OCI-LY7 (cell line): ENCODE results near the gene LFNG.

ENCODE experiments used
- EZH2phosphoT487 ChIP-seq: fragments of 200-600 bp; sonication (generic); IDR thresholded peaks from 2 replicates; pipeline ENCODE4 v1.6.1; 2018; ENCODE audit warnings: low read depth, borderline replicate concordance, mild to moderate bottlenecking, mixed run types, antibody characterized with exemption, low read length, moderate library complexity, mixed read lengths
- TF ChIP-seq, protein P1 (sequence below): fragments of 200-600 bp; sonication (generic); conservative IDR thresholded peaks from 2 replicates; pipeline ENCODE4 v1.5.1; 2014; ENCODE audit warnings: mild to moderate bottlenecking, antibody characterized with exemption, low read length, moderate library complexity, mixed read lengths

DNA sequence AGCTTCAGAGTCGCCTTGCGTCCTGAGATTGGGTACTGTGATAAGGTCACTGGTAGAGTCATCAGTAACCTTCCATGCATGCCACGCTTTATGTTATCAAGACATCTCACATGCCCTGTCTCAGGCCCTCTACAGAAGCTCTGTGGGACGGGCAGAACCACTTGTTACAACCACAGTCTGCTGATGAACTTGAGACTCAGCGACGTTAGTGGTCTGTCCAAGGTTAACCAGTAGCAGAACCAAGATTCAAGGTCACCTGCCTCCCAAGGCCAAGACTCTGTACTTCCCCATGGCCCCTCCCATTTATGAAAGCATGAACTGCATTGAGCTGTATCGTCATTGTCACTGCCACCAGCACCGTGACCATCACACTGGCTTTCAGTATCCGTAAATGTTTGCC lies 54.2 kb downstream of the LFNG start:
- TF ChIP-seq, protein P1, sequence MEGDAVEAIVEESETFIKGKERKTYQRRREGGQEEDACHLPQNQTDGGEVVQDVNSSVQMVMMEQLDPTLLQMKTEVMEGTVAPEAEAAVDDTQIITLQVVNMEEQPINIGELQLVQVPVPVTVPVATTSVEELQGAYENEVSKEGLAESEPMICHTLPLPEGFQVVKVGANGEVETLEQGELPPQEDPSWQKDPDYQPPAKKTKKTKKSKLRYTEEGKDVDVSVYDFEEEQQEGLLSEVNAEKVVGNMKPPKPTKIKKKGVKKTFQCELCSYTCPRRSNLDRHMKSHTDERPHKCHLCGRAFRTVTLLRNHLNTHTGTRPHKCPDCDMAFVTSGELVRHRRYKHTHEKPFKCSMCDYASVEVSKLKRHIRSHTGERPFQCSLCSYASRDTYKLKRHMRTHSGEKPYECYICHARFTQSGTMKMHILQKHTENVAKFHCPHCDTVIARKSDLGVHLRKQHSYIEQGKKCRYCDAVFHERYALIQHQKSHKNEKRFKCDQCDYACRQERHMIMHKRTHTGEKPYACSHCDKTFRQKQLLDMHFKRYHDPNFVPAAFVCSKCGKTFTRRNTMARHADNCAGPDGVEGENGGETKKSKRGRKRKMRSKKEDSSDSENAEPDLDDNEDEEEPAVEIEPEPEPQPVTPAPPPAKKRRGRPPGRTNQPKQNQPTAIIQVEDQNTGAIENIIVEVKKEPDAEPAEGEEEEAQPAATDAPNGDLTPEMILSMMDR = no peak
- TF ChIP-seq EZH2phosphoT487 = no peak
